ENCODE results near the gene AKT1S1. TPM values are rescaled to one million over a fixed set of nuclear protein-coding genes. Genes with fewer than 3 reads are reported as not detected.

Gene AKT1S1
- total and polyA plus RNA-seq, 2 donors (not counting 1 experiment from before 2014, with no cell fraction given) = 16.6 to 23.0 TPM

- 98% methylated on average over 14 of the region's 17 CpGs for WGBS (ENCODE audit: insufficient coverage)
Measured at GRCh38 chr19:49881186-49881585, 4.0 kb upstream of the AKT1S1 start.

More at GRCh38 chr19:49881186-49881585, 4.0 kb upstream of the AKT1S1 start:
- no peak overlapping the region for H3K9ac ChIP-seq (ENCODE audit: low read length)
- DNase-seq (no peak), ATAC-seq (ENCODE audit: low read depth) (no peak)
- H3K79me2 ChIP-seq (ENCODE audit: control insufficient read depth, insufficient read depth, low read length) = peaks cover 10% of the 10 kb centered on the region
- intact Hi-C loops (cut with micrococcal nuclease) = no loop called here
- H3K27ac Mint-ChIP-seq = no peak overlapping the region
- peaks cover 11% of the 10 kb centered on the region for H3K4me1 Mint-ChIP-seq
- H3K4me2 ChIP-seq (replicated peaks; ENCODE audit: low read depth, low read length, poor library complexity, severe bottlenecking) = no peak overlapping the region
- H3K27me3 Mint-ChIP-seq = no peaks in the 10 kb centered on the region
- H3K4me1 ChIP-seq (ENCODE audit: control insufficient read depth in 2 of 2, insufficient read depth in 2 of 2, low read length in 2 of 2) = peaks cover 7 to 12% of the 10 kb centered on the region in 2 donors
- H3K27me3 ChIP-seq (replicated peaks in 1 of 4; ENCODE audit: control extremely low read depth in 1 of 4, control insufficient read depth in 3 of 4, insufficient read depth in 4 of 4, low read length in 3 of 4) = no peaks in the 10 kb centered on the region
- no peak overlapping the region for H2AFZ ChIP-seq (ENCODE audit: insufficient read depth, low read depth, low read length, poor library complexity, severe bottlenecking)
- TF ChIP-seq CTCF (IDR thresholded peaks at IDR 0.05) = no peak
- TF ChIP-seq EZH2 (IDR thresholded peaks at IDR 0.05; ENCODE audit: borderline replicate concordance, insufficient read depth, low read depth, low read length, poor library complexity, severe bottlenecking) = no peak
- peaks cover 0 to 62% of the 10 kb centered on the region in 2 experiments for H3K36me3 ChIP-seq (replicated peaks in 1 of 2; ENCODE audit: control extremely low read depth in 1 of 2, control insufficient read depth in 1 of 2, extremely low read depth in 1 of 2, insufficient read depth in 2 of 2, low read length in 1 of 2)
- no peaks in the 10 kb centered on the region for H3K9me3 ChIP-seq (ENCODE audit: control extremely low read depth in 1 of 3, control insufficient read depth in 2 of 3, insufficient read depth in 1 of 3, low read length in 2 of 3)
- POLR2A ChIA-PET = no interaction called here
- no peak overlapping the region for H3K27ac ChIP-seq (ENCODE audit: low read length in 2 of 2)
- H4K20me1 ChIP-seq (ENCODE audit: control insufficient read depth, insufficient read depth, low read length, poor library complexity, severe bottlenecking) = peaks cover 47% of the 10 kb centered on the region
- no peak overlapping the region for H3K4me3 ChIP-seq (ENCODE audit: control extremely low read depth in 1 of 5, extremely low read depth in 1 of 5, insufficient read depth in 1 of 5, low read depth in 2 of 5, low read length in 4 of 5)
- no peaks in the 10 kb centered on the region for H3K9me3 Mint-ChIP-seq (ENCODE audit: insufficient read depth)
- CTCF ChIA-PET = interaction anchor here (1.6 kb wide), 1 partner anchor 9 kb away, joined by 5 read pairs; no protein-coding TSS in a partner anchor
- no peak overlapping the region for H3K4me3 Mint-ChIP-seq
